DND-41 (cell line): ENCODE data around the gene POLR3A.

Experiments
- CTCF ChIP-seq: IDR thresholded peaks from 2 replicates; pipeline ENCODE4 v1.5.1; 2012; ENCODE audit warnings: borderline replicate concordance, low read length, moderate library complexity, mild to moderate bottlenecking; ENCODE audit not compliant: poor library complexity, severe bottlenecking; ENCODE audit errors: extremely low read depth
- EZH2 ChIP-seq: IDR thresholded peaks from 3 replicates; pipeline ENCODE4 v1.6.1; 2012; ENCODE audit warnings: borderline replicate concordance, low read depth, mild to moderate bottlenecking, moderate library complexity, low read length, inconsistent platforms; ENCODE audit not compliant: severe bottlenecking

- no peak for TF ChIP-seq EZH2
- TF ChIP-seq CTCF: no peak
Measured at GRCh38 chr10:78044179-78044578, 14.9 kb upstream of the POLR3A start.
